H1 (cell line): ENCODE measurements around the gene KCNQ1. TPM values are rescaled to one million over a fixed set of nuclear protein-coding genes. Genes with fewer than 3 reads are reported as not detected.

ENCODE experiments used
- CTCF ChIA-PET: fragments of 300-600 bp; sonication (Branson Sonifier 250); formaldehyde crosslinking; loops from one replicate; lab custom pipeline; 2021; ENCODE audit not compliant: partially characterized antibody; lab: Charles Lee
- POLR2A ChIA-PET: fragments of 300-600 bp; sonication (Branson Sonifier 250); formaldehyde crosslinking; loops from one replicate; lab custom pipeline; 2021; ENCODE audit warnings: inconsistent platforms; ENCODE audit not compliant: partially characterized antibody; lab: Charles Lee
- DNase-seq, 2 experiments: peaks; one replicate each; pipeline versions ENCODE4 v3.0.0 to v3.0.0-alpha.2; 2010 to 2022; ENCODE audit warnings: low spot score in 2 of 2, low read depth in 1 of 2, mixed read lengths in 1 of 2
- FAIRE-seq: peaks from 2 replicates; lab custom pipeline; 2011; peaks lifted over from hg19 to GRCh38; lab: Jason Lieb, UNC
- H2AFZ ChIP-seq: 2 replicates; pipeline ENCODE4 v1.8.1; 2012; ENCODE audit warnings: low read length, inconsistent platforms
- H2AK5ac ChIP-seq: 2 replicates; pipeline ENCODE4 v1.6.1; 2013; ENCODE audit warnings: low read depth, low read length
- H2BK120ac ChIP-seq: replicated peaks from 2 replicates; pipeline ENCODE3; 2013; ENCODE audit warnings: low read depth, low read length, inconsistent platforms
- H2BK12ac ChIP-seq: 2 replicates; pipeline ENCODE4 v1.6.1; 2013; ENCODE audit warnings: low read depth, low read length
- H2BK15ac ChIP-seq: 2 replicates; pipeline ENCODE4 v1.6.1; 2013; ENCODE audit warnings: low read length
- H2BK20ac ChIP-seq: 2 replicates; pipeline ENCODE4 v1.6.1; 2013; ENCODE audit warnings: low read length
- H2BK5ac ChIP-seq: 2 replicates; pipeline ENCODE4 v1.6.1; 2013; ENCODE audit warnings: low read depth, low read length
- H3K14ac ChIP-seq: 2 replicates; pipeline ENCODE4 v1.6.1; 2013; ENCODE audit warnings: inconsistent platforms; ENCODE audit not compliant: insufficient read length
- H3K18ac ChIP-seq: 2 replicates; pipeline ENCODE4 v1.6.1; 2013; ENCODE audit warnings: low read length; ENCODE audit errors: extremely low read depth
- H3K23ac ChIP-seq: 2 replicates; pipeline ENCODE4 v1.6.1; 2013; ENCODE audit warnings: inconsistent platforms; ENCODE audit not compliant: insufficient read length
- H3K23me2 ChIP-seq: 2 replicates; pipeline ENCODE4 v1.6.1; 2013; ENCODE audit warnings: low read depth, low read length
- H3K27ac ChIP-seq: 2 replicates; pipeline ENCODE4 v1.6.1; 2011; ENCODE audit warnings: low read depth, low read length, inconsistent platforms
- H3K27me3 ChIP-seq, 4 experiments: replicated peaks in 1 of 4; 1 replicate in 1 of 4; 2 replicates in 3 of 4; pipeline versions ENCODE4 v1.6.1 to v1.8.1; 2011 to 2013; ENCODE audit warnings: low read length in 3 of 4, mild to moderate bottlenecking in 3 of 4, inconsistent platforms in 2 of 4, mixed read lengths in 2 of 4, moderate library complexity in 1 of 4; ENCODE audit not compliant: control insufficient read depth in 3 of 4, insufficient read depth in 3 of 4; ENCODE audit errors: extremely low read depth in 1 of 4
- H3K36me3 ChIP-seq, 4 experiments: 2 replicates each; pipeline versions ENCODE4 v1.6.1 to v1.8.1; 2011 to 2013; ENCODE audit warnings: mild to moderate bottlenecking in 4 of 4, low read length in 3 of 4, moderate library complexity in 2 of 4, control low read depth in 1 of 4, inconsistent platforms in 1 of 4; ENCODE audit not compliant: insufficient read depth in 4 of 4, control insufficient read depth in 2 of 4
- H3K4ac ChIP-seq: replicated peaks from 2 replicates; pipeline ENCODE3; 2013; ENCODE audit warnings: low read length, low read depth, mixed read lengths, inconsistent platforms; ENCODE audit not compliant: insufficient read length
- H3K4me1 ChIP-seq, 4 experiments: replicated peaks in 1 of 4; 1 replicate in 1 of 4; 2 replicates in 3 of 4; pipeline versions ENCODE4 v1.6.1 to v1.8.1; 2011 to 2013; ENCODE audit warnings: low read length in 3 of 4, inconsistent platforms in 2 of 4, mixed read lengths in 1 of 4; ENCODE audit not compliant: insufficient read depth in 4 of 4, control insufficient read depth in 3 of 4
- H3K4me2 ChIP-seq, 2 experiments: 2 replicates each; pipeline versions ENCODE4 v1.6.1 to v1.8.1; 2011 to 2013; ENCODE audit warnings: low read depth in 2 of 2, low read length in 2 of 2, control low read depth in 1 of 2, inconsistent platforms in 1 of 2, mild to moderate bottlenecking in 1 of 2; ENCODE audit not compliant: insufficient read depth in 1 of 2
- H3K4me3 ChIP-seq, 4 experiments: fragments of 200-600, 300-600 bp in 1 of 4; sonication (generic), shearing (Covaris generic), sonication (Bioruptor Twin) in 1 of 4; 2 replicates each; pipeline versions ENCODE4 v1.5.1 to v1.8.1; 2011 to 2016; ENCODE audit warnings: low read length in 4 of 4, low read depth in 3 of 4, control low read depth in 2 of 4, inconsistent platforms in 2 of 4, mild to moderate bottlenecking in 2 of 4, mixed read lengths in 1 of 4, moderate library complexity in 1 of 4; ENCODE audit not compliant: insufficient read depth in 2 of 4; ENCODE audit errors: extremely low read depth in 1 of 4
- H3K56ac ChIP-seq: replicated peaks from 2 replicates; pipeline ENCODE3; 2013; ENCODE audit warnings: low read depth, mild to moderate bottlenecking, mixed read lengths, low read length, inconsistent platforms; ENCODE audit not compliant: insufficient read length
- H3K79me1 ChIP-seq: 2 replicates; pipeline ENCODE4 v1.6.1; 2013; ENCODE audit warnings: low read depth, low read length, control low read depth
- H3K79me2 ChIP-seq, 2 experiments: 2 replicates each; pipeline versions ENCODE4 v1.6.1 to v1.8.1; 2012 to 2013; ENCODE audit warnings: low read length in 2 of 2, mild to moderate bottlenecking in 2 of 2, inconsistent platforms in 1 of 2; ENCODE audit not compliant: insufficient read depth in 2 of 2, control insufficient read depth in 1 of 2
- H3K9ac ChIP-seq, 4 experiments: replicated peaks in 1 of 4; 1 replicate in 1 of 4; 2 replicates in 3 of 4; pipeline versions ENCODE4 v1.6.1 to v1.8.1; 2011 to 2013; ENCODE audit warnings: low read depth in 3 of 4, low read length in 3 of 4, control low read depth in 2 of 4, mild to moderate bottlenecking in 2 of 4, moderate library complexity in 2 of 4, inconsistent platforms in 1 of 4; ENCODE audit errors: extremely low read depth in 1 of 4
- H3K9me3 ChIP-seq, 2 experiments: 2 replicates each; pipeline versions ENCODE4 v1.6.1 to v1.8.1; 2012 to 2013; ENCODE audit warnings: mild to moderate bottlenecking in 2 of 2, moderate library complexity in 2 of 2, control low read depth in 1 of 2, inconsistent platforms in 1 of 2, low read depth in 1 of 2, low read length in 1 of 2, mixed read lengths in 1 of 2; ENCODE audit not compliant: insufficient read depth in 2 of 2
- H4K20me1 ChIP-seq, 2 experiments: replicated peaks in 1 of 2; 2 replicates each; pipeline versions ENCODE3 to v1.8.1; 2011 to 2013; ENCODE audit warnings: inconsistent platforms in 2 of 2, low read length in 2 of 2, mild to moderate bottlenecking in 1 of 2; ENCODE audit not compliant: insufficient read depth in 2 of 2, control insufficient read depth in 1 of 2
- H4K5ac ChIP-seq: 2 replicates; pipeline ENCODE4 v1.6.1; 2013; ENCODE audit warnings: low read length, low read depth, mixed read lengths, inconsistent platforms; ENCODE audit not compliant: insufficient read length
- H4K8ac ChIP-seq: 2 replicates; pipeline ENCODE4 v1.8.0; 2013; ENCODE audit warnings: mild to moderate bottlenecking, moderate library complexity, low read length, inconsistent platforms; ENCODE audit not compliant: insufficient read depth; ENCODE audit errors: extremely low read depth
- H4K91ac ChIP-seq: replicated peaks from 2 replicates; pipeline ENCODE3; 2013; ENCODE audit warnings: low read length, mixed read lengths, inconsistent platforms; ENCODE audit not compliant: insufficient read length
- BRCA1 ChIP-seq: IDR thresholded peaks from 2 replicates; pipeline ENCODE4 v1.6.1; 2012; ENCODE audit warnings: low read depth, low read length, improper control_type of control experiment
- CHD1 ChIP-seq: IDR thresholded peaks from 2 replicates; pipeline ENCODE4 v1.6.1; 2012; ENCODE audit warnings: low read depth, low read length, improper control_type of control experiment
- CHD2 ChIP-seq: IDR thresholded peaks from 2 replicates; pipeline ENCODE4 v1.6.1; 2012; ENCODE audit warnings: low read length, improper control_type of control experiment
- E2F6 ChIP-seq: IDR thresholded peaks from 2 replicates; pipeline ENCODE4 v1.6.1; 2012; ENCODE audit warnings: inconsistent platforms
- EGR1 ChIP-seq: IDR thresholded peaks from 2 replicates; pipeline ENCODE4 v1.6.1; 2011; ENCODE audit warnings: low read depth, low read length, borderline replicate concordance
- GTF2F1 ChIP-seq: IDR thresholded peaks from 2 replicates; pipeline ENCODE4 v1.6.1; 2012; ENCODE audit warnings: low read depth, low read length, improper control_type of control experiment, borderline replicate concordance
- JUND ChIP-seq: IDR thresholded peaks from 2 replicates; pipeline ENCODE4 v1.6.1; 2011; ENCODE audit warnings: mild to moderate bottlenecking, improper control_type of control experiment, low read length
- RBBP5 ChIP-seq: IDR thresholded peaks from 2 replicates; pipeline ENCODE4 v1.7.1; 2012; ENCODE audit warnings: low read depth, mild to moderate bottlenecking, inconsistent platforms, low read length, moderate library complexity, borderline replicate concordance
- RXRA ChIP-seq: IDR thresholded peaks from 2 replicates; pipeline ENCODE4 v1.6.1; 2011; ENCODE audit warnings: low read depth, mild to moderate bottlenecking, low read length, moderate library complexity; ENCODE audit not compliant: insufficient read depth
- SUZ12 ChIP-seq: fragments of 200-600 bp; sonication (generic); IDR thresholded peaks from 2 replicates; pipeline ENCODE4 v1.6.1; 2012; ENCODE audit warnings: mild to moderate bottlenecking, inconsistent platforms, low read length, moderate library complexity, mixed read lengths
- YY1 ChIP-seq: IDR thresholded peaks from 2 replicates; pipeline ENCODE4 v1.6.1; 2011; ENCODE audit warnings: low read depth, mild to moderate bottlenecking, low read length
- WGBS, 2 experiments: shearing (Covaris generic) in 1 of 2; methylation state at CpG; one replicate each; pipeline versions ENCODE4 v1.1.6 to v1.1.7; 2013 to 2015; ENCODE audit warnings: low lambda C conversion rate in 2 of 2, mixed read lengths in 2 of 2, inconsistent platforms in 1 of 2, low coverage in 1 of 2, missing lambda C conversion rate in 1 of 2; ENCODE audit not compliant: insufficient replicate concordance in 2 of 2, insufficient coverage in 1 of 2, insufficient read length in 1 of 2; ENCODE audit errors: extremely low coverage in 1 of 2, missing lambda C conversion rate in 1 of 2; 5-methylcytosine and 5-hydroxymethylcytosine counted together
- polyA plus RNA-seq, 7 experiments: library from polyadenylated mRNA; depleted of rRNA in 3 of 7; stranded (reverse) in 5 of 7; unstranded in 2 of 7; fragments of >200 nt in 5 of 7; fragments of 200-250 nt in 2 of 7; gene quantifications; 1 replicate in 5 of 7; 2 replicates in 1 of 7; 4 replicates in 1 of 7; pipeline versions ENCODE4 v1.2.1 to v1.2.3, GENCODE V29; 2011 to 2013; ENCODE audit warnings: missing spikeins in 2 of 7, mixed read lengths in 2 of 7
- total RNA-seq: library from RNA; stranded (reverse); fragmentation: NEBNext Ultra II Directional; extraction: Animal tissue kit (Norgen Biotek cat#: 25700); gene quantifications from 2 replicates; pipeline ENCODE4 v1.2.1, GENCODE V29; 2021

The KCNQ1 gene
- total and polyA plus RNA-seq, 2 of the 8 experiments (the other 6 are each of a cell fraction or from before 2014, with no cell fraction given) = 1.9 to 2.0 TPM

- Histone ChIP-seq H2BK120ac (no peak overlapping the region), H3K23me2 (peaks cover 5% of the 10 kb centered on the region; the same call in 1 of the 2 replicates), H3K36me3 (peaks cover 0 to 3% (median 0%) of the 10 kb centered on the region in 4 experiments; a peak in 1 of 8 replicates), H3K79me2 (peaks cover 0 to 7% of the 10 kb centered on the region in 2 experiments; a peak in 2 of 4 replicates), H3K4me3 (0 out of 8 replicates have a peak overlapping the region, but pooled peaks of 1 of the 4 experiments have one; percentile 28), H3K9ac (no peak overlapping the region), H3K56ac (no peak overlapping the region), H3K18ac (peak overlapping the region; percentile 48), H2AFZ (no peak overlapping the region), H4K5ac (no peak overlapping the region), H2AK5ac (0 out of 2 replicates have a peak overlapping the region, but pooled peaks have one; percentile 46), H4K91ac (peak overlapping the region; percentile 56), H3K23ac (no peak overlapping the region), H3K4me1 (peaks cover 0 to 23% (median 13%) of the 10 kb centered on the region in 4 experiments; a peak in 6 of 7 replicates), H2BK20ac (peak overlapping the region; percentile 93), H3K4ac (peak overlapping the region; percentile 32), H4K20me1 (peaks cover 2% of the 10 kb centered on the region in 2 experiments), H2BK5ac (peak overlapping the region; percentile 71; the same call in 1 of the 2 replicates), H2BK12ac (peak overlapping the region; percentile 85; the same call in 1 of the 2 replicates), H3K14ac (no peak overlapping the region), H2BK15ac (peak overlapping the region; percentile 99), H3K4me2 (peak overlapping the region in 1 of 2 experiments; percentile 40; a peak in 1 of 4 replicates), H3K27ac (no peak overlapping the region), H3K79me1 (no peaks in the 10 kb centered on the region), H3K9me3 (peaks cover 5 to 12% of the 10 kb centered on the region in 2 experiments; a peak in 3 of 4 replicates), H4K8ac (no peak overlapping the region), H3K27me3 (peaks cover 5 to 58% (median 34%) of the 10 kb centered on the region in 4 experiments)
- FAIRE-seq (no peak), DNase-seq (no peak)
- CTCF ChIA-PET = interaction anchor here (0.9 to 3.1 kb wide), 8 partner anchors 10 to 189 kb away, joined by 3 to 15 read pairs (median 4); no protein-coding TSS in a partner anchor
- 71% methylated on average over 16 of the region's 16 CpGs; no CpG with 5 or more reads in 1 of the 2 experiments for WGBS, 2 experiments
- POLR2A ChIA-PET = interaction anchor here (0.7 to 2.0 kb wide), 4 partner anchors 10 to 182 kb away, joined by 3 to 11 read pairs (median 3); partner anchors contain the start of gene CDKN1C
- TF ChIP-seq SUZ12 (no peak), BRCA1 (no peak), CHD2 (no peak), EGR1 (no peak), YY1 (no peak), GTF2F1 (no peak), RBBP5 (no peak), E2F6 (no peak), JUND (no peak), CHD1 (no peak), RXRA (no peak)
Observed at GRCh38 chr11:2703363-2704141, 258.7 kb downstream of the KCNQ1 start.
